Stimulated activated CD4-positive, alpha-beta T cell treated with anti-CD3 and anti-CD28 coated beads, Interleukin-15, amount 100 ng/mL, for 1 hour (primary cell): ENCODE data around the gene RAPGEF6.
"Not testable (repeated sequence)": the region's sequence is repeated elsewhere in the genome, so short reads cannot be mapped to it uniquely, and the experiment has no call there.

Experiments
- DNase-seq, 2 donors: peaks; one replicate each; pipeline ENCODE4 v3.0.0-alpha.2; 2020; ENCODE audit warnings: low read depth in 1 of 2, low spot score in 1 of 2

The RAPGEF6 gene

GRCh38 chr5:131509801-131510200 lies 125.2 kb downstream of the RAPGEF6 start:
- no peak for DNase-seq

- no peak for DNase-seq
These were observed 129.7 kb downstream of the RAPGEF6 start for GRCh38 chr5:131505237-131505908.

GRCh38 chr5:131496400-131496713 lies 138.7 kb downstream of the RAPGEF6 start:
- no peak for DNase-seq

GRCh38 chr5:131495536-131496399 lies 139.3 kb downstream of the RAPGEF6 start:
- no peak for DNase-seq

DNA sequence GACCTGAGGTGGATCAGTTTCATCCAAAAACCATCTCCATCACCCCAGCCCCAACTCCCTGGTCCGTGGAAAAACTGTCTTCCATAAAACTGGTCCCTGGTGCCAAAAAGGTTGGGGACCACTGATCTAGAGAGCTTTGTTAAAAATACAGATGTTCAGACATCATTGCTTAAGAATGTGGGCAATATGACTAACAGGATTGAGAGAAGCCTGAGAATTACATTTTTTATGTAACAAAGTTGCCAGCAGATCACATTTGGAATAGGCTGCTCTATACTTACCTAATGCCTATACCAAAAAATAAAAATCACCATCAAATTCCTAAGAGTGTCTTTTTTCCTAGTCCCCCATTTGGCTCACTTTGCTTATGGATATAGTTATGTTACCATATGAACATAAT lies 143.3 kb downstream of the RAPGEF6 start:
- no peak for DNase-seq

DNA sequence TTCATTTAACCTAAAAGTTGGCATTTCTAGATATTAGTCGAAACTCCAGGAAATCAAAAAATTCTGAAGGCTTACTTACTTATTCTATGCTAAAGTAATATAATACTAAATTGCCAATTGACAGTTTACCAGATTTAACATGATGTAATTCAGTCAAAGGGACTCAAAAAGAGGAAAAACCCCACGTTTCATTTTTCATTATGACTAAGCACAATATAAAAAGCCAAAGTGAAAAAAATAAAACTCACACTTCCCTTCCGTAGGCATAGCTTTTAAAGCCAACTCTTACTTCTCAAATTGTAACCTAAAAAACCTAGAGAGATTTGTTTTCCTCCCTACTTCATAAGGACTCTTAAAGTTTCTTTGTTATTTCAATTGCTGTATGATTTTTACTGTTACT lies 146.6 kb downstream of the RAPGEF6 start:
- DNase-seq: no peak

DNA sequence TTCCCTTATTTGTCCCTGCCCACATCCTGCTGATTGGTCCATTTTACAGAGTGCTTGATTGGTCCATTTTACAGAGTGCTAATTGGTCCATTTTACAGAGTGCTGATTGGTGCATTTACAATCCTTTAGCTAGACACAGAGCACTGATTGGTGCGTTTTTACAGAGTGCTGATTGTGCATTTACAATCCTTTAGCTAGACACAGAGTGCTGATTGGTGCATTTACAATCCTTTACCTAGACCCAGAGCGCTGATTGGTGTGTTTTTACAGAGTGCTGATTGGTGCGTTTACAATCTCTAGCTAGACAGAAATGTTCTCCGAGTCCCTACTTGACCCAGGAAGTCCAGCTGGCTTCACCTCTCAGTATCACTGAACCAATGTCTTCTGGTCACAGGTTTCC lies 147.7 kb downstream of the RAPGEF6 start:
- DNase-seq: not testable (repeated sequence)

GRCh38 chr5:131482617-131483016 lies 152.4 kb downstream of the RAPGEF6 start:
- DNase-seq: no peak

DNA sequence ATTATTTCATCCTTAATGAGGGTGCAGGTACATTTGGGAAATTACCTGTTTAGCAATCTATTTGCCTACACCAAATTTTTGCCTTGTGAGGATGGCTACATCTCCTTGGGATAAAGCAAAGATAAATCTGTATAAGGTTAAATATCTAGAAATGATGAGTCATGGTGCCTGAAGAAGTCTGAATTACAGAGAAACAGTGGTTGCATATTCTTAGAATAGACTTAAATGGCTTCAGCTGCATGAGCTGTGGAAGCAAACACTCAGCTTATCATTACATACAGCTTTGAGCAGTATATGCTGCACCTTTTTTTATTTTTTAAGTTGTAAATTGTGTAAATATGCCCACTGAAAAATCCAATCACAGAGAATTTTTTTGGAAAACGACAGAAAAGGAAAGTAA lies 153.5 kb downstream of the RAPGEF6 start:
- DNase-seq: no peak

DNA sequence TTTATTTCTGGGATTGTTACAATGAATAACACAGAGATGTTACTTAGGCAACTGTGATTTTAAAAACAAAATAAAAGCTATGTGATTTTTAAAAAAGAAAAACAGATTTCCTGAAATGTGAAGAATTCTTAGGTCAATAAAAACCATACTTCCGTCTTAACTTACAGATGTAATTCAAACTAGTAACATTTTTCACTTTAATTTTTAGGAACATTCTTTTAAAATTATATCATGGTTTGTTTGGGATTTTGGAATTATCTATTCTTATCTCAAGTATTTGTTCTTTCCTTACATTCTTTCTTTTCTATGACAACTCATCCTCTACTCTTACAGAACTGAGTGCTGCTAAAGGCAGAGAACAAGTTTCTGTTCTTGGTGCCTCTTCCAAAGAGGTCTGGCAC lies 159.5 kb downstream of the RAPGEF6 start:
- DNase-seq: no peak

- no peak for DNase-seq
These were observed 161.3 kb downstream of the RAPGEF6 start for GRCh38 chr5:131473731-131474130.

DNA sequence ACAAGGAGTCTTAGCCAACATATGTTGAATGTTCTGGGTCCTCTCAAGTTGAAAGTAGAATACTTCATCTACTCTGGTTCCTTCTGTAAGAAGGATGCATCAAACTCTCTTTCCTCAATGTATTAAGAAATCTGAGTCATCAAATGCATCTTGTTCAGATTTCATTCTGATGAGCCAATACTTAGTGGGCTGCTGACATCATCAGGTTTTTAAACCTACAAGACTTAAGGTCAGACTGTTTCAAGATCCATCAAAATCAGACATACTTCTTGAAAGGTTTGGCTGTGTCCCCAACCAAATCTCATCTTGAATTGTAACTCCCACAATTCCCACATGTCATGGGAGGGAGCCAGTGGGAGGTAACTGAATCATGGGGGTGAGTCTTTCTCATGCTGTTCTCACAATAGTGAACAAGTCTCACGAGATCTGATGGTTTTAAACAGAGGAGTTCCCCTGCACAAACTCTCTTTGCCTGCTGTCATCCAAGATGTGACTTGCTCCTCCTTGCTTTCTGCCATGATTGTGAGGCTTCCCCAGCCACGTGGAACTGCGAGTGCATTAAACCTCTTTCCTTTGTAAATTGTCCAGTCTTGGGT lies 168.8 kb downstream of the RAPGEF6 start:
- DNase-seq: no peak

DNA sequence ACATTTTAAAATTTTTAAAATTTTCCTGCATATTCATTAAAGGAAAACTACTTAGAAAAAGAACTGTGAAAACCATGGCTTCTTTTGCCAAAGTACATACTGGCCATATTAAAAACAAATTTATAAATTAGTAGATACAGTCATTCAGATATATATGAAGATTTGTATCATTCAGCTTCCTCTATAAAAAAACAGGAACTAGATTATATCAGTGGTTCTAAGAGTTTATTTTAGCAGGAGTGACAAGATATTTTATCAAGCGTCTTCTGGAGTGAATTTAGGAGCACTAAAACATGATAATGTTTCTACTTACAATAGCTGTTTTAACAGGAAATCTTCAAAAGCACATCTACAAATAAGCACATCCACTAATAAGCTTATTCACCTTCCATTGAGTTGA lies 171.4 kb downstream of the RAPGEF6 start:
- DNase-seq: no peak

DNA sequence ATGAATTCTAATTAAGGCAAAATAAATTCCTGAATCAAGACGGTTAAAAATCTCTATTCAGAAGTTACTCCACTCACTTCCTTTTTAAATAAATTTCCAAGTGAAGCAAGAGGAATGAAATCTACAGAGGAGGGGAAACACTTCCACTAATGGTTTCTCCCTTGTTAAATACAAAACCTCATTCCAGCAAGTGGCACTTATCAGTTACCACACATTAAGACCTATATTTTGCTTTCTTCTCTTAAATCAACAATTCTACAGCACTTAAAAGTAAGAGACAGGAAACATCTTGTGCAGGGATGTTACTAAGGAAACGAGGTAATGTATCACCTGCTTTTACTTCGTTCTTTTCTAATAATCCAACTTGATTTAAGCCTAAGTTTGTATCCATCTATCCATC lies 172.6 kb downstream of the RAPGEF6 start:
- no peak for DNase-seq

DNA sequence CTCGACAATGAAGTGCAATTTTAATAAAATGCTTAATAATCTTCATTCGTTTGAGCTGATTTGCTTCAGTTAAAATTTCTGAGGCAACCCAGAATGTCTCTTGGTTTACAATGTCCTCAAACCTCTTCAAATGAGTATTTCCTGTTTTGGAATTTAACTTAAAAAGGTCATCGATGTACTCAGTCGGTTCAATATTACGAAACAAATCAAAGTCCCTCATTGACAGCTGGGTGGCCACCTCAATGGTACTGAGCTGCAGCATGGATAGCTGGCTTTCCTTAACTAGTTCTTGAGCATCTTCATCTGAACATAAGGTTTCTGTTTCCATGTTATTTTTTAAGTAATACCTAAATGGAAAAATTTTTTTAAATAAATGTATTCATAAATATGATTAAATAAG lies 173.3 kb downstream of the RAPGEF6 start:
- no peak for DNase-seq

- no peak for DNase-seq
These were observed 174.0 kb downstream of the RAPGEF6 start for GRCh38 chr5:131460867-131461572.

GRCh38 chr5:131460133-131460532 lies 174.9 kb downstream of the RAPGEF6 start:
- DNase-seq: no peak

DNA sequence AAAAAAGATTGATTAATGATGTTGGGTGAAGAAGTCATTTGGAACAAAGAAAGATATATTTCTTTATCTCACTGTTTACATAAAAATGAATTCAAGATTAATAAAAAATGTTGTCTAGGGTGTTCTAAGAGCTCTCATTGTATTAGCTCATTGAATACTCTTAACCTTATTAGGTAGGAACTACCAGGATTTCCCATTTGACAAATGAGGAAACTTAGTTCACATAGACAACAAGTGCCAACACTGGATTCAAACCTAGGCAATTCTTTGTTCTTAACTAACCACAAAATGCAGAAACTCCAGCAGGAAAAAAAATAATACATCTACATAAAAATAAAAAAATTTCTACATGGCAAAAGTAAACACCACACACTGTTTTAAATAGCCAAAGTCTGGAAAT lies 175.8 kb downstream of the RAPGEF6 start:
- no peak for DNase-seq

DNA sequence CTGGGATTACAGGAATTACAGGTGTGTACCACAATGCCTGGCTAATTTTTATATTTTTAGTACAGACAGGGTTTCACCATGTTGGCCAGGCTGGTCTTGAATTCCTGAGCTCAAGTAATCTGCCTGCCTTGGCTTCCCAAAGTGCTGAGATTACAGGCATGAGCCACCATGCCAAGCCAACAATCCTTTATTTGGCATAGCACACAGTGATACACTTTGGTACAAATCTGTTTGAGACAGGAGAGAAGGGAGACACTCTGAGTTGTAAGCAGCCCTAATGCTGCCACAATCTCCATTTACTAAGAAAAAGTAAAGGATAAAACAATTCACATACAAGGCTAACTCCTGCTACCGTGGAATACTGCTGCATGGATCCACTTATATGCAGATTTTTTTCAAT lies 177.8 kb downstream of the RAPGEF6 start:
- DNase-seq: no peak

GRCh38 chr5:131450941-131451340 lies 184.1 kb downstream of the RAPGEF6 start:
- DNase-seq: no peak

DNA sequence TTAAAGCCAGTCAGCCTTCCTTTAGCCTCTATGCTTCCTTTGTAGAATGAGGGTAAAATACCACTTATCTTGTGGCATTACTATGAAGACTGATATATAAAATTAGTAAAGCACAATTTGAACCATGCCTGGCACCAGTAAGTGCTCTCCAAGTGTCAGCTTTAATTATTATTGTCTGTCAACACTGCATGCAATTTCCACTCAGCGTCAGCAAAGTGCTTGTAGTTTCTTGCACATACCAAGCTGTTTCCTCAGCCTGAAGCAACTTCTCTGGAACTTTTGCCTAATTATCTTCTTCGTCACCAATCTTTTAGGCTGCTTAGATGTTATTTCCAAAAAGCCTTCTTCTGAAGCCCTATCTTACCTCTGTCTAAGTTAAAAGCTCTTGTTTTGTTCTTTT lies 193.8 kb downstream of the RAPGEF6 start:
- DNase-seq: no peak

- no peak for DNase-seq
These were observed 198.9 kb downstream of the RAPGEF6 start for GRCh38 chr5:131436081-131436480.
